Endothelial cell of umbilical vein (primary cell): ENCODE measurements around the gene TMEFF2.

Experiments
- MYC ChIP-seq: IDR thresholded peaks from one replicate; pipeline ENCODE4 v1.6.1; 2011; ENCODE audit warnings: mild to moderate bottlenecking, low read depth, low read length
- POLR2A ChIP-seq: IDR thresholded peaks from 2 replicates; pipeline ENCODE4 v1.6.1; 2012; ENCODE audit warnings: low read depth, mild to moderate bottlenecking, control low read depth, low read length
- POLR2AphosphoS5 ChIP-seq: IDR thresholded peaks from 2 replicates; pipeline ENCODE4 v1.6.1; 2012; ENCODE audit warnings: low read depth, mild to moderate bottlenecking, control low read depth, low read length, moderate library complexity; ENCODE audit not compliant: insufficient read depth
- TF ChIP-seq, protein P1 (sequence below), 2 donors: IDR thresholded peaks; 1 replicate in 1 of 2; 2 replicates in 1 of 2; pipeline ENCODE4 v1.5.1; 2011; ENCODE audit warnings: low read length in 2 of 2, mild to moderate bottlenecking in 2 of 2, moderate library complexity in 2 of 2, control low read depth in 1 of 2, inconsistent platforms in 1 of 2, low read depth in 1 of 2; ENCODE audit not compliant: insufficient read depth in 1 of 2; ENCODE audit errors: extremely low read depth in 1 of 2
- TF ChIP-seq, protein P2 (sequence below): IDR thresholded peaks from 2 replicates; pipeline ENCODE4 v1.6.1; 2011; ENCODE audit not compliant: insufficient read depth, insufficient read length

DNA sequence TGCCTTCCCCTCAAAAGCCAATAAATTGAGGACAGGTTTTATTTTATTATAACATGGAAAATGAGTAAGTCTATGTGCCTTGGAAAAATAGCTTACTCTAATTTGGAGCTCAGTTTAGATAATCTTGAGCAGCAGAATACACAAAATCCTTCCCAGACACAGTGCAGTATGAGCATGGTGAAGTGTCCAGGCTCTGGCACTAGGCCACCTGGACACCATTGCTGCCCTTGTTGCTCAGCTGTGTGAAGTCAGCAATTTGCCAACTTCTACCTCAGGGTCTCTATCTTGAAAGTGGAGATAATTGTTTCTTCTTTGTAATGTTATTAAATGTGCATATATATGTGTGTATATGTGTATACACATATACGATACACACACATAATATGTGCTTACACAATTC, 242.9 kb downstream of the TMEFF2 start:
- TF ChIP-seq POLR2A (no peak), MYC (no peak), POLR2AphosphoS5 (no peak)
- TF ChIP-seq, protein P1, sequence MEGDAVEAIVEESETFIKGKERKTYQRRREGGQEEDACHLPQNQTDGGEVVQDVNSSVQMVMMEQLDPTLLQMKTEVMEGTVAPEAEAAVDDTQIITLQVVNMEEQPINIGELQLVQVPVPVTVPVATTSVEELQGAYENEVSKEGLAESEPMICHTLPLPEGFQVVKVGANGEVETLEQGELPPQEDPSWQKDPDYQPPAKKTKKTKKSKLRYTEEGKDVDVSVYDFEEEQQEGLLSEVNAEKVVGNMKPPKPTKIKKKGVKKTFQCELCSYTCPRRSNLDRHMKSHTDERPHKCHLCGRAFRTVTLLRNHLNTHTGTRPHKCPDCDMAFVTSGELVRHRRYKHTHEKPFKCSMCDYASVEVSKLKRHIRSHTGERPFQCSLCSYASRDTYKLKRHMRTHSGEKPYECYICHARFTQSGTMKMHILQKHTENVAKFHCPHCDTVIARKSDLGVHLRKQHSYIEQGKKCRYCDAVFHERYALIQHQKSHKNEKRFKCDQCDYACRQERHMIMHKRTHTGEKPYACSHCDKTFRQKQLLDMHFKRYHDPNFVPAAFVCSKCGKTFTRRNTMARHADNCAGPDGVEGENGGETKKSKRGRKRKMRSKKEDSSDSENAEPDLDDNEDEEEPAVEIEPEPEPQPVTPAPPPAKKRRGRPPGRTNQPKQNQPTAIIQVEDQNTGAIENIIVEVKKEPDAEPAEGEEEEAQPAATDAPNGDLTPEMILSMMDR (IDR thresholded peaks at IDR 0.05; ENCODE audit: extremely low read depth in 1 of 2, insufficient read depth in 1 of 2, low read depth in 1 of 2, low read length in 2 of 2): no peak
- TF ChIP-seq, protein P2, sequence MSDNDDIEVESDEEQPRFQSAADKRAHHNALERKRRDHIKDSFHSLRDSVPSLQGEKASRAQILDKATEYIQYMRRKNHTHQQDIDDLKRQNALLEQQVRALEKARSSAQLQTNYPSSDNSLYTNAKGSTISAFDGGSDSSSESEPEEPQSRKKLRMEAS: no peak
